ENCODE measurements around the gene MAPK4.
"Not testable (repeated sequence)": the region's sequence is repeated elsewhere in the genome, so short reads cannot be mapped to it uniquely, and the experiment has no call there.

The MAPK4 gene

DNA sequence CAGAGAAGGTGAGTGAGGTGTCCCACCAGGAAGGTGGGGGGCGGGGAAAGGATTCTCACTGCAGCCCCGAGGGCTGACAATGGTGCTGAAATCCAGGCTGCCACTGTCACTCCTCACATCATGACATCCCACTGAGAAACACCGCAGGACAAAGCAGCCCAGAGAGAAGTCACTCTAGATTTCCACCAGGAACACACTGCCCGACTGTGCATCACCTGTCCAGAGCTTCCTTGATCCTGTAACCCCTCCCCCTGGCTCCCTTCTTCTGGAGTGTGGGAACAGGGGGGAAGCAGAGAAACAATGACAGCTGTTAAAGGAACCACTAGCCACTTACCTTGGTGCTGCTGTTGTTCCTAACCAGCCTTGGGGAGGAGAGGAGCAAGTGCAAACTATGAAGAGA is 190.1 kb downstream of the MAPK4 start:
- peaks cover 9% of the 10 kb centered on the region for H3K27me3 ChIP-seq (ENCODE audit: control insufficient read depth, insufficient read depth, low read length)
- H3K4me2 ChIP-seq (ENCODE audit: low read length) = no peak overlapping the region
- no peak overlapping the region for H3K9ac ChIP-seq (ENCODE audit: low read depth, low read length)

DNA sequence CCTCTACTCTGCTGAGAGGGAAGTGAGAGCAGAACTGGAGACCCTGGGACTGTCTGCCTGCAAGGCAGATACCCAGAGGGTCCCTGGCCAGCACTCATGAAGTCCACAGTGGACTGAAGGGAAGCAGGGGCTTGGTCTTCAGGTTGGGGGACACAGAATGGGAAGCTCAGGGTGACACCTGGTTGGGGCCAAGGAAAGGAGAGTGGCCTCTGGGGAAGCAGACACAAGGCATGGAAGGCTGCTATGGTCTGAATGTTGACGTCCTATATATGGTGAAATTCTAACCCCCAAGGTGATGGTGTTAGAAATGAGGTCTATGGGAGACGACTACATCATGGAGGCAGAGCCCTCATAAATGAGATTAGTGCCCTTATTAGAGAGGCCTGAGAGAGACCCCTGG is 190.7 kb downstream of the MAPK4 start:
- Histone ChIP-seq H3K9me3 (replicated peaks; ENCODE audit: low read length) (no peaks in the 10 kb centered on the region), H3K36me3 (ENCODE audit: insufficient read depth, low read length) (no peaks in the 10 kb centered on the region), H3K4me3 (ENCODE audit: low read length) (no peak overlapping the region), H3K4me2 (ENCODE audit: low read length) (no peak overlapping the region), H3K4me1 (ENCODE audit: control insufficient read depth, insufficient read depth, low read length) (no peaks in the 10 kb centered on the region), H3K27me3 (ENCODE audit: control insufficient read depth, insufficient read depth, low read length) (peaks cover 9% of the 10 kb centered on the region), H3K9ac (ENCODE audit: low read depth, low read length) (no peak overlapping the region)

More for the DNA sequence above, 190.1 kb downstream of the MAPK4 start:
- no peaks in the 10 kb centered on the region for H3K9me3 ChIP-seq (replicated peaks; ENCODE audit: low read length)
- H3K4me1 ChIP-seq (ENCODE audit: control insufficient read depth, insufficient read depth, low read length) = no peaks in the 10 kb centered on the region
- H3K4me3 ChIP-seq (ENCODE audit: low read length) = no peak overlapping the region
- H3K36me3 ChIP-seq (ENCODE audit: insufficient read depth, low read length) = no peaks in the 10 kb centered on the region

DNA sequence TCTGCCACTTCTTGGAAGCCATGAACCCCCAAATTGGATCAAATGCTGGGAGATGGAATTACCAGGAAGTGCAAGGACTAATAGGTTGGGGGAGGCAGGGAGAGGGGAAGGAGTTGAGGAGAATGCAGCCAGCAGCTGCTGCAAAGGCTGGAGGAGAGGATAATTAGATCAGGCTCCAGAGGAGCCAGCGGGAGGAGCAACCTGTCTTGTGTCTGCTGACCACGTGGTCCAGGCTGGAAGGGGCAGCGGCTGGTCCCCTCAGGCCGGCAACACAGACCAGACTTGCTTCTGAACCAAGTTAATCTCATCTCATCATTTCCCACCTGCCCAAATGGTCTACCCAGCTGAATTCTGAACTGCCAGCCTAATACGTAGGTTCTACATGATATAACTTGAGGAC is 191.6 kb downstream of the MAPK4 start:
- Histone ChIP-seq H3K4me2 (ENCODE audit: low read length) (no peak overlapping the region), H3K9me3 (replicated peaks; ENCODE audit: low read length) (no peaks in the 10 kb centered on the region), H3K4me3 (ENCODE audit: low read length) (no peak overlapping the region), H3K36me3 (ENCODE audit: insufficient read depth, low read length) (no peaks in the 10 kb centered on the region), H3K9ac (ENCODE audit: low read depth, low read length) (no peak overlapping the region), H3K4me1 (ENCODE audit: control insufficient read depth, insufficient read depth, low read length) (no peaks in the 10 kb centered on the region), H3K27me3 (ENCODE audit: control insufficient read depth, insufficient read depth, low read length) (peaks cover 9% of the 10 kb centered on the region)

DNA sequence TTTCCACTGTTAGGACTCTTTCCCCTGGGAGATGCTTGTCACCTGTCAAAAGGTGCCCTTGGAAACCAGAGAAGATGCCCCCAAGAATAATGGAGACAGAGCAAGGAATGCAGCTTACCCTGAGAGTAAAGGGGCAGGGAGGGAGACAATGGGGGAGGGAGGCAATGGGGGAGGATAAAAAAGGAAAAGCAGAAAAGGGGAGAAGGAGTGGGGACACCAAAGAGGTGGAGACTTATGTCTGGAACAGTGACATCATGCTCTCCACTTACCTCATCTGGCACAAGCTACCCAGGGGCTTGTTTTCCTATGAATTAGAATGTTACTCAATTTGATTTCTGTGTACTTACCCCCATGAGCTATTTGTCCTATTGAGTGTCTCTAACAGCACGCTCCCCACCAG is 192.1 kb downstream of the MAPK4 start:
- no peak overlapping the region for H3K4me3 ChIP-seq (ENCODE audit: low read length)
- H3K4me2 ChIP-seq (ENCODE audit: low read length) = no peak overlapping the region

DNA sequence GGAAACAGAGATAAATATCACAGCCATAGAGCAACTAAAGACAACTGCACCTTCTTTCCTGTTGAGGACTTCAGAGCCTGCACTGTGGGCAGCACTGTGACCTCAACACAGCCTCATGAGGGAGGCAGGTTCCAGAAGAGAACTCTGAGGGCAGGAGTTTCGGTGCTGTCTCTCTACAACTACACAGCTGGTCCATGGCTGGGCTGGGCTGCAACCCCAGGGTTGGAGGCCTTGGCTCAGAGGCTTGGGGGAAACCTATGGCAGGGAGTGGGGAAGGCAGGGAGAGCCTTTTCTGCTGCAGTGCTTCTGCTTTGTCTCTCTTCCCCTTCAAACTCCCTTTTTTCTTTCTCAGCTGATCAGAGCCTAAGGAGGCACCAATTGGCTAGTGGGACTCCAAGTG is 193.4 kb downstream of the MAPK4 start:
- Histone ChIP-seq H3K4me2 (ENCODE audit: low read length) (no peak overlapping the region), H3K9ac (ENCODE audit: low read depth, low read length) (no peak overlapping the region), H3K4me3 (ENCODE audit: low read length) (no peak overlapping the region), H3K36me3 (ENCODE audit: insufficient read depth, low read length) (no peaks in the 10 kb centered on the region), H3K4me1 (ENCODE audit: control insufficient read depth, insufficient read depth, low read length) (no peaks in the 10 kb centered on the region), H3K9me3 (replicated peaks; ENCODE audit: low read length) (no peaks in the 10 kb centered on the region), H3K27me3 (ENCODE audit: control insufficient read depth, insufficient read depth, low read length) (peaks cover 9% of the 10 kb centered on the region)

More for the DNA sequence above, 192.1 kb downstream of the MAPK4 start:
- Histone ChIP-seq H3K9me3 (replicated peaks; ENCODE audit: low read length) (no peaks in the 10 kb centered on the region), H3K27me3 (ENCODE audit: control insufficient read depth, insufficient read depth, low read length) (peaks cover 9% of the 10 kb centered on the region), H3K9ac (ENCODE audit: low read depth, low read length) (no peak overlapping the region), H3K36me3 (ENCODE audit: insufficient read depth, low read length) (no peaks in the 10 kb centered on the region), H3K4me1 (ENCODE audit: control insufficient read depth, insufficient read depth, low read length) (no peaks in the 10 kb centered on the region)

DNA sequence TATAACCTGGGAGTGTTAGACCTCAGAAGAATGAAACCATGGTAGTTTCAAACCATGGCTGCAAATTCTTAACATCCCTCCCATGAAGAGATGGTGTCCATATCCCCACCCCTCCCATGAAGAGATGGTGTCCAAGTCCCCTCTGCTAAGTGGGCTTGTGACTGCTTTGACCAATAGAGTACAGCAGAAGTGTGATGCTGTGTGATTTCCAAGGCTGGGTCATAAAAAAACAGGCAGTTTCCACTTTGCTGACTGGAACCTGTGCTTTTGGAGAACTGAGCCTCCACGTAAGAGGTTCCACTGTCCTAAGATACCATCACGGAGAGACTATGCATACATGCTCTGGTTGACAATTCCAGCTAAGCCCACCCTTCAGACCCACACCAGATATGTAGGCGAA is 194.4 kb downstream of the MAPK4 start:
- Histone ChIP-seq H3K4me3 (ENCODE audit: low read length) (no peak overlapping the region), H3K9ac (ENCODE audit: low read depth, low read length) (no peak overlapping the region), H3K4me2 (ENCODE audit: low read length) (no peak overlapping the region)

GRCh38 chr18:50757358-50757757 is 197.5 kb downstream of the MAPK4 start:
- Histone ChIP-seq H3K4me1 (ENCODE audit: control insufficient read depth, insufficient read depth, low read length) (no peaks in the 10 kb centered on the region), H3K9ac (ENCODE audit: low read depth, low read length) (no peak overlapping the region), H3K9me3 (replicated peaks; ENCODE audit: low read length) (no peaks in the 10 kb centered on the region), H3K36me3 (ENCODE audit: insufficient read depth, low read length) (no peaks in the 10 kb centered on the region), H3K4me3 (ENCODE audit: low read length) (no peak overlapping the region), H3K27me3 (ENCODE audit: control insufficient read depth, insufficient read depth, low read length) (peaks cover 13% of the 10 kb centered on the region), H3K4me2 (ENCODE audit: low read length) (no peak overlapping the region)

More for the DNA sequence above, 194.4 kb downstream of the MAPK4 start:
- Histone ChIP-seq H3K4me1 (ENCODE audit: control insufficient read depth, insufficient read depth, low read length) (no peaks in the 10 kb centered on the region), H3K27me3 (ENCODE audit: control insufficient read depth, insufficient read depth, low read length) (peaks cover 16% of the 10 kb centered on the region), H3K36me3 (ENCODE audit: insufficient read depth, low read length) (no peaks in the 10 kb centered on the region), H3K9me3 (replicated peaks; ENCODE audit: low read length) (no peaks in the 10 kb centered on the region)

GRCh38 chr18:50769463-50769862 is 209.6 kb downstream of the MAPK4 start:
- H3K4me3 ChIP-seq (ENCODE audit: low read length) = no peak overlapping the region
- H3K4me2 ChIP-seq (ENCODE audit: low read length) = no peak overlapping the region
- peaks cover under 1% of the 10 kb centered on the region for H3K27me3 ChIP-seq (ENCODE audit: control insufficient read depth, insufficient read depth, low read length)
- H3K9me3 ChIP-seq (replicated peaks; ENCODE audit: low read length) = no peaks in the 10 kb centered on the region
- H3K9ac ChIP-seq (ENCODE audit: low read depth, low read length) = no peak overlapping the region
- H3K36me3 ChIP-seq (ENCODE audit: insufficient read depth, low read length) = no peaks in the 10 kb centered on the region
- no peaks in the 10 kb centered on the region for H3K4me1 ChIP-seq (ENCODE audit: control insufficient read depth, insufficient read depth, low read length)

GRCh38 chr18:50775207-50775606 is 215.3 kb downstream of the MAPK4 start:
- Histone ChIP-seq H3K9ac (ENCODE audit: low read depth, low read length) (no peak overlapping the region), H3K4me3 (ENCODE audit: low read length) (no peak overlapping the region), H3K4me2 (ENCODE audit: low read length) (no peak overlapping the region), H3K4me1 (ENCODE audit: control insufficient read depth, insufficient read depth, low read length) (no peaks in the 10 kb centered on the region), H3K27me3 (ENCODE audit: control insufficient read depth, insufficient read depth, low read length) (peaks cover 8% of the 10 kb centered on the region), H3K9me3 (replicated peaks; ENCODE audit: low read length) (no peaks in the 10 kb centered on the region), H3K36me3 (ENCODE audit: insufficient read depth, low read length) (no peaks in the 10 kb centered on the region)

GRCh38 chr18:50775726-50776125 is 215.8 kb downstream of the MAPK4 start:
- Histone ChIP-seq H3K9ac (ENCODE audit: low read depth, low read length) (no peak overlapping the region), H3K4me2 (ENCODE audit: low read length) (no peak overlapping the region), H3K27me3 (ENCODE audit: control insufficient read depth, insufficient read depth, low read length) (peaks cover 11% of the 10 kb centered on the region), H3K9me3 (replicated peaks; ENCODE audit: low read length) (no peaks in the 10 kb centered on the region), H3K36me3 (ENCODE audit: insufficient read depth, low read length) (no peaks in the 10 kb centered on the region), H3K4me1 (ENCODE audit: control insufficient read depth, insufficient read depth, low read length) (no peaks in the 10 kb centered on the region), H3K4me3 (ENCODE audit: low read length) (no peak overlapping the region)

DNA sequence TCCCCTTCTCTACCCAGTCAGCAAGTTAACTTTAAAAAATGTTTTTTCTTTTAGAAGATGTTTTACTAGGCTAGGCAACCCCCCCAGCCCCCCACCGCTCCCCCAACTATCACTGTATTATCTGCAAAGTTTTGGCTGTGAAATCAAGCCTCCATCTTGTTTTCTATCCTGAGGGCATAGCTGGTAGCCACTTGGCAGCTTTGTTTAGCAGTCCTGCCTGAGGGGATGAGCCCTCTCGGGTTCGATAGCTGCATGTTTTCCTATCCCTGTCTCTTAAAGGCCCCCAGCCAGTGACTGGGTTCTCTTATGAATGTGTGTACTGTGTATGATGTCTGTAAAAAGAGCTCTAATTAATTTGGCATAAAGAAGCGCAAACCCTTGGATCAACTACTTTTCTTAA is 216.5 kb downstream of the MAPK4 start:
- no peaks in the 10 kb centered on the region for H3K9me3 ChIP-seq (replicated peaks; ENCODE audit: low read length)
- no peak overlapping the region for H3K4me3 ChIP-seq (ENCODE audit: low read length)
- no peaks in the 10 kb centered on the region for H3K36me3 ChIP-seq (ENCODE audit: insufficient read depth, low read length)
- H3K27me3 ChIP-seq (ENCODE audit: control insufficient read depth, insufficient read depth, low read length) = peaks cover 11% of the 10 kb centered on the region
- H3K9ac ChIP-seq (ENCODE audit: low read depth, low read length) = no peak overlapping the region
- H3K4me2 ChIP-seq (ENCODE audit: low read length) = no peak overlapping the region
- H3K4me1 ChIP-seq (ENCODE audit: control insufficient read depth, insufficient read depth, low read length) = no peaks in the 10 kb centered on the region

DNA sequence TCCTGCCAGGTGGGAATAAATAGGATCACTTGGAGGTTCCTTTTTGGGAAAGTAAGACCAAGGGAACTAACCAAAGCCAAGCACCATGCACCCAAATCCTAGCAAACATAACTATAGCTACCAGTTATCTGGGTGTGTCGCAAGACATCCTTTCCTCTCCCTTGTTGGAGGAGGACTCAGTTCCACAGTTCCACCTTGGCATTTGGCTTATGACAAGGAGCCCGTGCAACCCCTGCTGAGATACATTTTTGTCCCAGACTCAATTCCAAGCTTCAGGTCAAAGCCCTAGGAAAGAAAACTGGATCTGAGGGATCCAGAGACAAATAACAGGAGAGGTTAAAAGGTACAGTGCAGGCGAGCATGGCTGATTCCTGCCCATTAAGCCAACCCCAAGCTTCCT is 219.1 kb downstream of the MAPK4 start:
- not testable (repeated sequence) for H3K36me3 ChIP-seq (ENCODE audit: insufficient read depth, low read length); H3K9me3 ChIP-seq (replicated peaks; ENCODE audit: low read length); H3K9ac ChIP-seq (ENCODE audit: low read depth, low read length); H3K4me2 ChIP-seq (ENCODE audit: low read length); H3K4me1 ChIP-seq (ENCODE audit: control insufficient read depth, insufficient read depth, low read length); H3K4me3 ChIP-seq (ENCODE audit: low read length)
- peaks cover 20% of the 10 kb centered on the region for H3K27me3 ChIP-seq (ENCODE audit: control insufficient read depth, insufficient read depth, low read length)
